ENCODE results near the gene SLC26A11.
A peak's percentile ranks its signal among the peaks of the same experiment; 100 is the strongest.
"Not testable (repeated sequence)": the region's sequence is repeated elsewhere in the genome, so short reads cannot be mapped to it uniquely, and the experiment has no call there.

The SLC26A11 gene

GRCh38 chr17:80244871-80245509 lies 24.8 kb downstream of the SLC26A11 start:
- DNase-seq (ENCODE audit: low spot score) = no peak

- DNase-seq (ENCODE audit: low spot score) = no peak
These were observed 25.5 kb downstream of the SLC26A11 start for GRCh38 chr17:80245566-80246265.

GRCh38 chr17:80246266-80246681 lies 26.0 kb downstream of the SLC26A11 start:
- no peak for DNase-seq (ENCODE audit: low spot score)

- DNase-seq (ENCODE audit: low spot score) = no peak
These were observed 26.5 kb downstream of the SLC26A11 start for GRCh38 chr17:80246726-80247125.

GRCh38 chr17:80247561-80247960 lies 27.3 kb downstream of the SLC26A11 start:
- DNase-seq (ENCODE audit: low spot score) = no peak

- no peak for DNase-seq (ENCODE audit: low spot score)
These were observed 28.0 kb downstream of the SLC26A11 start for GRCh38 chr17:80248001-80248893.

- DNase-seq (ENCODE audit: low spot score) = no peak
These were observed 28.9 kb downstream of the SLC26A11 start for GRCh38 chr17:80248894-80249710.

GRCh38 chr17:80251966-80252365 lies 31.7 kb downstream of the SLC26A11 start:
- no peak for DNase-seq (ENCODE audit: low spot score)

GRCh38 chr17:80252871-80253270 lies 32.6 kb downstream of the SLC26A11 start:
- DNase-seq (ENCODE audit: low spot score) = no peak

- no peak for DNase-seq (ENCODE audit: low spot score)
These were observed 33.6 kb downstream of the SLC26A11 start for GRCh38 chr17:80253631-80254395.

GRCh38 chr17:80254396-80255251 lies 34.4 kb downstream of the SLC26A11 start:
- DNase-seq (ENCODE audit: low spot score) = peak; percentile 87

- no peak for DNase-seq (ENCODE audit: low spot score)
These were observed 35.8 kb downstream of the SLC26A11 start for GRCh38 chr17:80256034-80256350.

- DNase-seq (ENCODE audit: low spot score) = no peak
These were observed 37.5 kb downstream of the SLC26A11 start for GRCh38 chr17:80257716-80258213.

GRCh38 chr17:80258296-80258695 lies 38.1 kb downstream of the SLC26A11 start:
- DNase-seq (ENCODE audit: low spot score) = not testable (repeated sequence)

- DNase-seq (ENCODE audit: low spot score) = no peak
These were observed 39.3 kb downstream of the SLC26A11 start for GRCh38 chr17:80259457-80260068.

GRCh38 chr17:80260069-80260535 lies 39.9 kb downstream of the SLC26A11 start:
- DNase-seq (ENCODE audit: low spot score) = peak; percentile 98

- peak; percentile 92 for DNase-seq (ENCODE audit: low spot score)
These were observed 40.5 kb downstream of the SLC26A11 start, which contains the start of gene RNF213 for GRCh38 chr17:80260791-80261158. Gene RNF213 (plus strand): TSS chr17:80260852. CDS start chr17:80263682, 2,830 bp downstream.

- DNase-seq (ENCODE audit: low spot score) = peak; percentile 64
These were observed 41.1 kb downstream of the SLC26A11 start for GRCh38 chr17:80261159-80261894.

- no peak for DNase-seq (ENCODE audit: low spot score)
These were observed 41.7 kb downstream of the SLC26A11 start for GRCh38 chr17:80261895-80262279.

All from GM03348 (cell line).